C4-2B (cell line): ENCODE measurements around the gene RPRD1A.

Experiments used
- ZFX ChIP-seq: fragments of 450-650 bp; IDR thresholded peaks from 2 replicates; pipeline ENCODE4 v1.6.1; 2017
- TF ChIP-seq, protein P1 (sequence below): fragments of 450-650 bp; conservative IDR thresholded peaks from 2 replicates; pipeline ENCODE4 v1.5.1; 2017; ENCODE audit warnings: mild to moderate bottlenecking

DNA sequence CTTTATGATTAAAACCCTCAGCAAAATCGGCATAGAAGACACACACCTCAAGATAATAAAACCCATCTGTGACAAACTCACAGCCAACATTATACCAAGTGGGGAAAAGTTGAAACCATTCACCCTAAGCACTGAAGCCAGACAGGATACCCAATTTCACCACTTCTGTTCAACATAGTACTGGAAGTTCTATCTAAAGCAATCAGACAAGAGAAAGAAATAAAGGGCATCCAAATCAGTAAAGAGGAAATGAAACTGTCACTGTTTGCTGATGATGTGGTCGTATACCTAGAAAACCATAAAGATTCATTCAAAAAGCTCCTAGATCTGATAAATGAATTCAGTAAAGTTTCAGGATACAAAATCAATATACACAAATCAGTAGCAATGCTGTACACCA is 16.4 kb upstream of the RPRD1A start:
- TF ChIP-seq, protein P1, sequence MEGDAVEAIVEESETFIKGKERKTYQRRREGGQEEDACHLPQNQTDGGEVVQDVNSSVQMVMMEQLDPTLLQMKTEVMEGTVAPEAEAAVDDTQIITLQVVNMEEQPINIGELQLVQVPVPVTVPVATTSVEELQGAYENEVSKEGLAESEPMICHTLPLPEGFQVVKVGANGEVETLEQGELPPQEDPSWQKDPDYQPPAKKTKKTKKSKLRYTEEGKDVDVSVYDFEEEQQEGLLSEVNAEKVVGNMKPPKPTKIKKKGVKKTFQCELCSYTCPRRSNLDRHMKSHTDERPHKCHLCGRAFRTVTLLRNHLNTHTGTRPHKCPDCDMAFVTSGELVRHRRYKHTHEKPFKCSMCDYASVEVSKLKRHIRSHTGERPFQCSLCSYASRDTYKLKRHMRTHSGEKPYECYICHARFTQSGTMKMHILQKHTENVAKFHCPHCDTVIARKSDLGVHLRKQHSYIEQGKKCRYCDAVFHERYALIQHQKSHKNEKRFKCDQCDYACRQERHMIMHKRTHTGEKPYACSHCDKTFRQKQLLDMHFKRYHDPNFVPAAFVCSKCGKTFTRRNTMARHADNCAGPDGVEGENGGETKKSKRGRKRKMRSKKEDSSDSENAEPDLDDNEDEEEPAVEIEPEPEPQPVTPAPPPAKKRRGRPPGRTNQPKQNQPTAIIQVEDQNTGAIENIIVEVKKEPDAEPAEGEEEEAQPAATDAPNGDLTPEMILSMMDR = no peak
- TF ChIP-seq ZFX = no peak
